ENCODE measurements around the gene SLC10A1.
"Not testable (repeated sequence)": the region's sequence is repeated elsewhere in the genome, so short reads cannot be mapped to it uniquely, and the experiment has no call there.

Gene SLC10A1

DNA sequence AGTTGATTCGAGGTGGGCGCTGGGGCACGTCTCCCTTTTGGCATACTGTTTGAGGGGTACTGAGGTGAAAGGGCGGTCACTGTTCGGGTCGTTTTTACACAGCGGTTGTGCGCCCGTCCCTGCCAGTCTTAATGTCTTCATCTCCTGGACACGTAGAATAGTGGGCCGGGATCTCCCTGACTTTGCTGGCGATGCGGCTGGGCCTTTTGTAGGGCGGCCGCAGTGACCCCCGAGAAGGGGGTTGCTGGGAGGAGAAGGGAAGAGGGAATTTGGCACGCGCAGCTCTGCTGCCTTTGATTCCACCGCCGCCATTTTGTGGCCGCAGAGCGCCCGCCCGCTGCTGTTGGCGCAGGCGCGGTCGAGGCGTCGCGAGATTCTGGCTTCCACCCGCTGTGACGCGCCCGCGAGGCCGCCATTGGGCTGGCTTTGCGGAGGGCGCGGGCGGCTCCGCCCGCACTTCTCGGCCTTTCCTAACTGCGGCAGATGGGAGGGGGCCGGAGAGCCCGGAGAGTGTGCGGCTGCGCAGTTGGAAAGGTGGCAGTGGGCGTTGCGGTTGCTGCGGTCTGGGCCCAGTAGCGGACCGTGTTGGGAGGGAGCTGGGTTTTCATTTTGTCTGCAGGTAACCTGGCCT, 29.6 kb downstream of the SLC10A1 start:
- peak; percentile 92 for DNase-seq

- peak; percentile 92 for DNase-seq
Observed at GRCh38 chr14:69766984-69767368, 30.1 kb downstream of the SLC10A1 start, which contains the start of gene SRSF5. Gene SRSF5, plus strand, starts transcription at chr14:69767142. Its CDS starts 1,015 bp downstream, at chr14:69768157.

GRCh38 chr14:69763761-69764510, 33.1 kb downstream of the SLC10A1 start:
- DNase-seq: peak; percentile 19

GRCh38 chr14:69760810-69761209, 36.2 kb downstream of the SLC10A1 start:
- no peak for DNase-seq

- no peak for DNase-seq
Observed at GRCh38 chr14:69756298-69756697, 40.7 kb downstream of the SLC10A1 start.

DNA sequence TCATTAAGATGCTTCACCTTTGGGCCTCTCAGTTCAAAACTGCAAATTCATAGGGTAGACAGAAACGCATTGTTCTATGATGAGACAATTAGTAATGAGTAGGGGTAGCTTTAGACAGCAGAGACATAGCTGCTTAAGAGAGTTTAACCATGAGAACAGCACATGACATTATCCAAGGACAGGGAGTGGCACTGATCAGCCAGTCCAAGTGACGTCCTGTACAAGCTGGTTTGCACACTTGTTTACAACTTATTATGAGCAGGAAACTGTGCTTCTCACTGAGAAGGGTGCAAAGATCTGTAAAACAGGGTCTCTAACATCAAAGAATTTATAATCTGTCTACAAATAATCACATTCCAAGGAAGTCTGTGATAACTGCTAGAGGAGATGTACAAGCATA, 41.3 kb downstream of the SLC10A1 start:
- DNase-seq: no peak

DNA sequence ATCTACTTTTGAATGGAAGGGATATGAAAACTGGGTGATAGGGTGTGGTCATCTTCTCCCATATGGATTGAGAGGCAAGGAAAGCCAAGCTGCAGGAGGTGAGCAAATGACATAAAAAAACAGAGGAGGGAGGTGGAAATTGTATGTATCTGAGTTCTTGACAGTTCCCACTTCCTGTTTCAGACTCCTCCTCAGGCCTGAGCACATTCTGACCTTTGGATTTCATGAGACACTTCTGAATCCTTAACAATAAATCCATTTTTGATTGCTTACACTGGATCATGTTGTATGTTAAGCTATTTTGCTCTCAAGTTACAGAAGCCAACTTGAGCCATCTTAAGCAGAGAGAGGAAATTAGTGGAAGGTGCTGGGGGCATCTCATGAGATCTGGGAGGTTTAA, 41.7 kb downstream of the SLC10A1 start:
- no peak for DNase-seq

GRCh38 chr14:69754487-69754886, 42.6 kb downstream of the SLC10A1 start:
- no peak for DNase-seq

- no peak for DNase-seq
Observed at GRCh38 chr14:69753860-69754259, 43.2 kb downstream of the SLC10A1 start.

DNA sequence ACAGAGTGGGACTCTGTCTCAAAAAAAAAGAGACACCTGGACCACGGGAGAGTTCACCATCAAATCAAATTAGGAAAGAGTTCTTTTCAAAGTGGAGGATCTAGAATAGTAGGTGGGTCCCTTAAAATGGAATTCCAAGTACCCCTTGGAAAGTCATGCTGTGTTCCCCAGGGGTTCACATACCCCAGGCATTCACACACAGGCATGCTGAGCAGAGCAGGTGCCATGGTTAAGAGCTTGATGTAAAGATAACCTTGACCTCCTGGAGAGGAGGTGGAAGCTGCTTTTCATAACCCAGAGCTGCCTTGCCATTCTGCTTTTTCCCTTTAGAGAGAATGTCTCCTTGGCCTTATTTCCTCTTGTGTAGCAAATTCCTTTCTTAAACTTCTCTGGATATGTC, 44.3 kb downstream of the SLC10A1 start:
- DNase-seq: no peak

DNA sequence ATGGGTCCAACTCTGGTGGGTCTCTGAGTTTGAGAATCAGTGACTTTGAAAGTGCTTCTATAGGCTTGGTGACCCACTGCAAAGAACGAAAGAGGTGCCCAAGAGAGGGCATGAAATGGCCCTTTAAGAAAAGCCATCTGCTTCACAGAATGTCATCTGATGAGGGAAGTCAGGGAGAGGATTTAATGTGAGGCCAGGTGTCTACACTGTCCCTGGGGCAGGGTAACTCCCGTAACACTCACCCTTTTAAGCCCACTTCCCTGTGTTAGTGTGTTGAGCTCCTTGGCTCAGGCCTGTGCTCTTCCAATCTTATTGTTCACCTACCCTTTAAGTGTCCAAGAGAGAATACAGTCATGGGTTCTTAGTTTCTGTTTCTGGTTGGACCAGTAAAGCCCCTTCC, 46.5 kb downstream of the SLC10A1 start:
- DNase-seq: no peak

GRCh38 chr14:69749956-69750355, 47.1 kb downstream of the SLC10A1 start:
- DNase-seq: no peak

DNA sequence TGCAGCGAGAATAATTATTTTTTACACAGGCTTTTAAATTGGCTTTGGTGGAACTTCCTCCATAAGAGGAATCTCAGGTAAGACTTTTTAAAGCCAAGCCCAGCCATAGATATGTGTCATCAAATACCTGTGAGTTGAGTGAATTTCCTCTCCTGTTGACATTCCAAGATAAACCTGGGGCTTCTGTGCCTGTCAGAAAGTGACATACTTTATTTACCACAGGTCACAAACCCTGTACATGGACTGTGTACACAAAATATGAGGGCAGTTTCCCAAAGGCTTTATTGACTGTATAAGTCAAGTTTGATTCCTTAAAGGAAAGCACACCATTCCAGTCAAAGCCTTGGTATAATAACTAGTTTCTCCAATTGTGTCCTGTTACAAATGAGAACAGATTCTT, 56.0 kb downstream of the SLC10A1 start:
- no peak for DNase-seq

GRCh38 chr14:69736405-69736804, 60.6 kb downstream of the SLC10A1 start:
- not testable (repeated sequence) for DNase-seq

DNA sequence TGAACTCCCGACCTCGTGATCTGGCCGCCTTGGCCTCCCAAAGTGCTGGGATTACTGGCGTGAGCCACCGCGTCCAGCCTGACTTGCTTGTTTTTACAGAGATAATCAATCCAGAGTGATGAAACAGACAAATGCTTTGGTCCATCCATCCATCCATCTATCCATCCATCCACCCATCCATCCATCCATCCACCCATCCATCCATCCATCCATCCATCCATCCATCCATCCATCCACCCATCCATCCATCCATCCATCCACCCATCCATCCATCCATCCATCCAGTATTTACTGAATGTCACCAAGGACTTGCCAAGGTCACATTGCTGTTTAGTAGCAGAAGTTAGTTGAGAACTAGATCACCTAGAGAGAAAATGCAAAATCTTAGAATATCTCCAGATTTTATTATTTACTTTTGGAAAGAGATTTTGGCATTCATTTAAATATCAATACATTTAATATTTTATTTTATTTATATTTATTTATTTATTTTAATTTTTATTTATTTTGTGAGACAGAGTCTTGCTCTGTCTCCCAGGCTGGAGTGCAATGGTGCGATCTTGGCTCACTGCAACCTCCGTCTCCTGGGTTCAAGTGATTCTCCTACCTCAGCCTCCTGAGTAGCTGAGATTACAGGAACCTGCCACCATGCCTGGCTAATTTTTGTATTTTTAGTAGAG, 65.0 kb downstream of the SLC10A1 start:
- not testable (repeated sequence) for DNase-seq

DNA sequence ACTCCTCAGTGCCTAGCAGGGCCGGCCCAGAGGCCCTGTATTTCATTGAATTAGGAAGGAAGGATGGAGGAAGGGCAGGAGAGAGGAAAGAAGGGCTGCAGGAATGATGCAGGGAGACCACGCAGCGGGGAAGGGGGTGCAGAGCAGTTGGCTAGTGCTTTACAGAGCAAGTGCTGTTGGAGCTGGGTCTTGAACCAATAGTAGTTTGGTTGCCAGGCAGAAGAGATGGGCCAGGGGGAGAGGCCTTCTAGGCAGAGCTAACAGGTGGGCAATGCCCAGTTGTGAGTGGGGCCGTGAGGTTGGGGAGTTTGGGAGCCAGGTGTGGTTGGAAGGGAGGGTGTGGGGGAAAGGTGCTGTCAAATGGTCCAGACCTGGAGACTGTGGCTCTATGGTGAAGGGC, 69.2 kb downstream of the SLC10A1 start:
- no peak for DNase-seq

DNA sequence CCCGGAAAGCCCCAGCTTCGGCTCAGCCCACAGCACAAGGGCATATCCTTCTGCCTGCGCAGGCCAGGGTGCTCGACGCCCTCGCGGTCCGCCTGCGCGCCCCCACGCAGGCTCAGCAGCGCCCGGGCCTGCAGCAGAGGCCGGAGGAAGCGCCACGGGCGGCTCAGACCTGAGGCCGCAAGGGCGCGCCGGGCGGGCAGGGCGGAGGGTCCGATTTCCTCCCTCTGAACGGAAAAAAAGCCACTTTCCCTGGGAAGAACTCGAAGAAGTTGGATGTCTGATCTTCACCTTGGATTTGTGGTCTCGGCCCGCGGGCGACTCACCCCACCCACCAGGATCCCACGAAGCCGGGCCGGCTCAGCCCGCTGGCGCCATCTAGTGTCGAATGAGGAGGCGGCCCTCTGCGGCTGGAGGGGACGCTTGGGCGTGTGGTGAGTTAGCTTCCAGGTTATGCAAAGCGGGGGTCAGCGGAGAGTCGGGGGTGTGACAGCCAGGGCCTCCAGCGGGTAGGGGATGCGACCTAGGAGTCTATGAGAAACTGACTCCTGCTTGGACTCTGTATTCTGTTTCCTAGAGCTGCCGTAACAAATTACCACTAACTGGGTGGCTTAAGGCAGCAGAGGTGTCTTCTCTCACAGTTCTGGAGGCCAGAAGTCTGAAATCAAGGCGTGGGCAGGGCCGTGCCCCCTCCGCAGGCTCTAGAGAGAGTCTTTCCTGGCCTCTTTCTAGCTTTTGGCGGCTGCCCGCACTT, 70.1 kb downstream of the SLC10A1 start:
- DNase-seq: peak; percentile 84
